GM23248 (cell line): ENCODE results near the gene NXT1.

Experiments used
- EZH2 ChIP-seq: fragments of 200-600 bp; sonication (generic); IDR thresholded peaks from 2 replicates; pipeline ENCODE4 v1.6.1; 2018; ENCODE audit warnings: antibody characterized with exemption, mild to moderate bottlenecking; ENCODE audit not compliant: insufficient read depth, poor library complexity, severe bottlenecking
- EZH2phosphoT487 ChIP-seq: fragments of 200-600 bp; sonication (generic); IDR thresholded peaks from 2 replicates; pipeline ENCODE4 v1.6.1; 2018; ENCODE audit warnings: antibody characterized with exemption, moderate library complexity, mild to moderate bottlenecking, low read depth; ENCODE audit not compliant: insufficient read depth

DNA sequence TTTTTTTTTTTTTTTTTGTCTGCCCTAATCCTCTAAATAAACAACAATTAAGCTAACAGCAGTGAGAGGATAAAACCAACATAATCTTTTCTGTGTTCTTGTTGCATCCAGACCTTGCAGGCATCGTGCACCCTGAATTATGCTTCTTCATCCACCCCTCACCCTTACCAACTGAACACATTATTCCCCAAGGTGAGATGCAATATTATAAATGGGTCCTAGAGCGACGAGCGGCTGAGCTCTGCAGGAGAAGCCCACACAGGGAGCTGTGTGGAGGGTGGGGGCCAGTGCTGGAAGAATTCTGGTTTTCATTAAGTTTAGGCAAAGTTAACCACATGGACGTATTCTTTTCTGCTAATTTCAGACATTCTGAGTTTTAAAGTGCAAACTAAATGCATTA lies 32.2 kb upstream of the NXT1 start:
- TF ChIP-seq EZH2phosphoT487, result no peak
- TF ChIP-seq EZH2, result no peak
